Common myeloid progenitor, CD34-positive (primary cell): ENCODE measurements around the gene FAM107A.

Experiments used
- CTCF ChIA-PET: fragments of 350-600 bp; sonication (Branson Sonifier 250); formaldehyde crosslinking; loops from one replicate; lab custom pipeline; 2021; ENCODE audit warnings: antibody characterized with exemption; lab: Charles Lee
- POLR2A ChIA-PET: fragments of 350-600 bp; sonication (Branson Sonifier 250); formaldehyde crosslinking; loops from one replicate; lab custom pipeline; 2021; ENCODE audit warnings: antibody characterized with exemption; lab: Charles Lee
- DNase-seq, 3 donors: peaks; one replicate each; pipeline versions ENCODE4 v3.0.0 to v3.0.0-alpha.2; 2013
- H3K27ac ChIP-seq, 2 experiments: 1 replicate in 1 of 2; 2 replicates in 1 of 2; pipeline ENCODE4 v1.7.0; 2013; ENCODE audit warnings: inconsistent platforms in 2 of 2, low read length in 2 of 2, mild to moderate bottlenecking in 2 of 2, low read depth in 1 of 2, moderate library complexity in 1 of 2; ENCODE audit not compliant: severe bottlenecking in 2 of 2, insufficient read depth in 1 of 2, poor library complexity in 1 of 2
- H3K27me3 ChIP-seq, 5 experiments: replicated peaks in 2 of 5; 1 replicate in 3 of 5; 2 replicates in 2 of 5; pipeline versions ENCODE4 v1.6.1 to v1.7.0; 2013; ENCODE audit warnings: low read length in 4 of 5, mild to moderate bottlenecking in 2 of 5, moderate library complexity in 2 of 5, inconsistent platforms in 1 of 5; ENCODE audit not compliant: insufficient read depth in 5 of 5, control insufficient read depth in 4 of 5
- H3K36me3 ChIP-seq, 4 experiments: 1 replicate in 2 of 4; 2 replicates in 2 of 4; pipeline versions ENCODE4 v1.6.1 to v1.7.0; 2013; ENCODE audit warnings: low read length in 3 of 4, control low read depth in 1 of 4, mild to moderate bottlenecking in 1 of 4; ENCODE audit not compliant: control insufficient read depth in 4 of 4, insufficient read depth in 4 of 4
- H3K4me1 ChIP-seq, 4 experiments: 1 replicate in 3 of 4; 2 replicates in 1 of 4; pipeline versions ENCODE4 v1.6.1 to v1.7.1; 2013; ENCODE audit warnings: low read length in 3 of 4, mild to moderate bottlenecking in 3 of 4, control low read depth in 1 of 4, inconsistent platforms in 1 of 4, moderate library complexity in 1 of 4; ENCODE audit not compliant: control insufficient read depth in 4 of 4, insufficient read depth in 4 of 4; ENCODE audit errors: control extremely low read depth in 1 of 4
- H3K4me3 ChIP-seq, 7 experiments: 1 replicate in 4 of 7; 2 replicates in 3 of 7; pipeline versions ENCODE4 v1.5.1 to v1.7.0; 2013; ENCODE audit warnings: mild to moderate bottlenecking in 7 of 7, low read length in 6 of 7, moderate library complexity in 6 of 7, inconsistent platforms in 2 of 7, low read depth in 2 of 7, control low read depth in 1 of 7; ENCODE audit not compliant: insufficient read depth in 4 of 7, control insufficient read depth in 1 of 7; ENCODE audit errors: extremely low read depth in 1 of 7
- H3K9me3 ChIP-seq, 5 experiments: 1 replicate in 4 of 5; 2 replicates in 1 of 5; pipeline versions ENCODE4 v1.6.1 to v1.7.1; 2013; ENCODE audit warnings: low read length in 4 of 5, mild to moderate bottlenecking in 2 of 5, inconsistent platforms in 1 of 5, low read depth in 1 of 5, moderate library complexity in 1 of 5; ENCODE audit not compliant: control insufficient read depth in 4 of 5, insufficient read depth in 2 of 5; ENCODE audit errors: control extremely low read depth in 1 of 5
- whole genome bisulfite sequencing: methylation state at CpG from one replicate; pipeline ENCODE4 v1.1.5; 2013; ENCODE audit not compliant: insufficient coverage; 5-methylcytosine and 5-hydroxymethylcytosine counted together

The FAM107A gene

GRCh38 chr3:58556001-58556400, 21.2 kb downstream of the FAM107A start:
- Histone ChIP-seq H3K4me3 (no peak overlapping the region), H3K36me3 (no peaks in the 10 kb centered on the region), H3K27ac (no peak overlapping the region), H3K27me3 (no peaks in the 10 kb centered on the region), H3K4me1 (no peaks in the 10 kb centered on the region), H3K9me3 (peaks cover 0 to 11% (median 0%) of the 10 kb centered on the region in 5 experiments)
- whole genome bisulfite sequencing = 96% methylated on average over 4 of the region's 5 CpGs
- CTCF ChIA-PET = interaction anchor here (5.8 kb wide), 1 partner anchor 12 kb away, joined by 38 read pairs; no protein-coding TSS in a partner anchor
- no peak for DNase-seq
- POLR2A ChIA-PET = no interaction called here

GRCh38 chr3:58555203-58555602, 22.0 kb downstream of the FAM107A start:
- Histone ChIP-seq H3K27ac (no peak overlapping the region), H3K9me3 (peaks cover 0 to 11% (median 0%) of the 10 kb centered on the region in 5 experiments), H3K4me1 (no peaks in the 10 kb centered on the region), H3K27me3 (no peaks in the 10 kb centered on the region), H3K36me3 (no peaks in the 10 kb centered on the region), H3K4me3 (no peak overlapping the region)
- no peak for DNase-seq
- ChIA-PET POLR2A (no interaction called here), CTCF (interaction anchor here (0.7 to 5.8 kb wide), 2 partner anchors 13 to 44 kb away, joined by 3 to 38 read pairs; no protein-coding TSS in a partner anchor)
- WGBS = 83% methylated on average over 1 of the region's 2 CpGs

- Histone ChIP-seq H3K4me3 (no peak overlapping the region), H3K36me3 (no peaks in the 10 kb centered on the region), H3K4me1 (no peaks in the 10 kb centered on the region), H3K27me3 (no peaks in the 10 kb centered on the region), H3K9me3 (peaks cover 0 to 11% (median 0%) of the 10 kb centered on the region in 5 experiments), H3K27ac (no peak overlapping the region)
- CTCF ChIA-PET = interaction anchor here (5.8 kb wide), 1 partner anchor 15 kb away, joined by 38 read pairs; no protein-coding TSS in a partner anchor
- WGBS = 100% methylated on average over 1 of the region's 1 CpG
- POLR2A ChIA-PET = no interaction called here
- no peak for DNase-seq
These were observed 24.2 kb downstream of the FAM107A start for GRCh38 chr3:58553003-58553402.

GRCh38 chr3:58551636-58552180, 25.5 kb downstream of the FAM107A start:
- CTCF ChIA-PET = interaction anchor here (0.6 to 0.8 kb wide), 2 partner anchors 18 kb away, joined by 3 read pairs; no protein-coding TSS in a partner anchor
- no peaks in the 10 kb centered on the region for H3K36me3 ChIP-seq
- H3K27ac ChIP-seq = no peak overlapping the region
- POLR2A ChIA-PET = no interaction called here
- WGBS = 100% methylated on average over 1 of the region's 4 CpGs
- H3K4me1 ChIP-seq = no peaks in the 10 kb centered on the region
- no peak overlapping the region for H3K4me3 ChIP-seq
- peaks cover 0 to 11% (median 0%) of the 10 kb centered on the region in 5 experiments for H3K9me3 ChIP-seq
- no peak for DNase-seq
- no peaks in the 10 kb centered on the region for H3K27me3 ChIP-seq

- no peak overlapping the region for H3K27ac ChIP-seq
- ChIA-PET POLR2A (no interaction called here), CTCF (no interaction called here)
- peaks cover 0 to 5% (median 0%) of the 10 kb centered on the region in 4 experiments for H3K4me1 ChIP-seq
- no peak for DNase-seq
- no peak overlapping the region for H3K4me3 ChIP-seq
- no peaks in the 10 kb centered on the region for H3K9me3 ChIP-seq
- no peaks in the 10 kb centered on the region for H3K27me3 ChIP-seq
- WGBS = no CpG with 5 or more reads among the region's 3 CpGs
- H3K36me3 ChIP-seq = no peaks in the 10 kb centered on the region
These were observed 32.6 kb downstream of the FAM107A start for GRCh38 chr3:58544541-58544940.

- Histone ChIP-seq H3K27ac (no peak overlapping the region), H3K4me1 (peaks cover 0 to 37% (median 27%) of the 10 kb centered on the region in 4 experiments), H3K27me3 (no peaks in the 10 kb centered on the region), H3K36me3 (no peaks in the 10 kb centered on the region), H3K9me3 (peaks cover 0 to under 1% (median 0%) of the 10 kb centered on the region in 5 experiments), H3K4me3 (no peak overlapping the region)
- ChIA-PET CTCF (interaction anchor here (3.0 kb wide), 1 partner anchor 27 kb away, joined by 9 read pairs; no protein-coding TSS in a partner anchor), POLR2A (no interaction called here)
- WGBS = 98% methylated on average over 7 of the region's 8 CpGs
- no peak for DNase-seq
These were observed 36.9 kb downstream of the FAM107A start for GRCh38 chr3:58540176-58540858.

GRCh38 chr3:58539626-58540025, 37.6 kb downstream of the FAM107A start:
- Histone ChIP-seq H3K9me3 (peaks cover 0 to 4% (median 0%) of the 10 kb centered on the region in 5 experiments), H3K4me3 (no peak overlapping the region), H3K4me1 (peaks cover 0 to 37% (median 27%) of the 10 kb centered on the region in 4 experiments), H3K27me3 (no peaks in the 10 kb centered on the region), H3K36me3 (no peaks in the 10 kb centered on the region), H3K27ac (no peak overlapping the region)
- DNase-seq = no peak
- ChIA-PET CTCF (interaction anchor here (3.0 kb wide), 1 partner anchor 28 kb away, joined by 9 read pairs; no protein-coding TSS in a partner anchor), POLR2A (no interaction called here)
- 81% methylated on average over 9 of the region's 10 CpGs for WGBS
